ENCODE results near the gene WSB2. TPM values are rescaled to one million over a fixed set of nuclear protein-coding genes. Genes with fewer than 3 reads are reported as not detected.

The WSB2 gene
- total RNA-seq, 6 experiments from 2014 or later = 140 to 168 (median 149) TPM

DNA sequence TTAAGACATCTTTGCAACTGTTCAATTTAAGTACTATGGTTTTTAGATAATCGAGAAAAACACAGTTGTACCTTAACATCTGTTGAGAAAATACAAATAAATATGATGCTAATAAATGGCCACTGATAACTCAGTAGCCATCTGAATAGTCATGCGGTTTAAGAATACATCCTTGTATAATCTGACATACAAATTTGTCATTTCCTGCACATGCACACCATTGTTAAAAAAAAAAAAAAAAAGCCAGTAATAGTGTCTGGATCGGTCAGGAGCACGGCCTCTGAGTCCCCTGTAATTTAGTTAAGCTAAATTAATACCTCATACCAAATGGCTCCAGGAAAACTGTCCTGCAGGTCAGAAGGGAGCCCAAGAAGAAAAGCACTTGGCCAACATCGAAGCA lies 27.7 kb downstream of the WSB2 start:
- peaks cover 28% of the 10 kb centered on the region for H3K4me1 Mint-ChIP-seq (ENCODE audit: low read depth)
- H3K27me3 Mint-ChIP-seq (ENCODE audit: insufficient read depth) = peaks cover 3% of the 10 kb centered on the region; the same call in 1 of the 2 replicates
- H3K27ac Mint-ChIP-seq = peak overlapping the region; percentile 77; the same call in 1 of the 2 replicates
- H3K9me3 Mint-ChIP-seq = no peaks in the 10 kb centered on the region
- H3K4me3 Mint-ChIP-seq = no peak overlapping the region; the same call in 1 of the 2 replicates
- peaks cover 47% of the 10 kb centered on the region for H3K36me3 Mint-ChIP-seq (ENCODE audit: low read depth)
- TF ChIP-seq, protein P1, sequence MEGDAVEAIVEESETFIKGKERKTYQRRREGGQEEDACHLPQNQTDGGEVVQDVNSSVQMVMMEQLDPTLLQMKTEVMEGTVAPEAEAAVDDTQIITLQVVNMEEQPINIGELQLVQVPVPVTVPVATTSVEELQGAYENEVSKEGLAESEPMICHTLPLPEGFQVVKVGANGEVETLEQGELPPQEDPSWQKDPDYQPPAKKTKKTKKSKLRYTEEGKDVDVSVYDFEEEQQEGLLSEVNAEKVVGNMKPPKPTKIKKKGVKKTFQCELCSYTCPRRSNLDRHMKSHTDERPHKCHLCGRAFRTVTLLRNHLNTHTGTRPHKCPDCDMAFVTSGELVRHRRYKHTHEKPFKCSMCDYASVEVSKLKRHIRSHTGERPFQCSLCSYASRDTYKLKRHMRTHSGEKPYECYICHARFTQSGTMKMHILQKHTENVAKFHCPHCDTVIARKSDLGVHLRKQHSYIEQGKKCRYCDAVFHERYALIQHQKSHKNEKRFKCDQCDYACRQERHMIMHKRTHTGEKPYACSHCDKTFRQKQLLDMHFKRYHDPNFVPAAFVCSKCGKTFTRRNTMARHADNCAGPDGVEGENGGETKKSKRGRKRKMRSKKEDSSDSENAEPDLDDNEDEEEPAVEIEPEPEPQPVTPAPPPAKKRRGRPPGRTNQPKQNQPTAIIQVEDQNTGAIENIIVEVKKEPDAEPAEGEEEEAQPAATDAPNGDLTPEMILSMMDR (IDR thresholded peaks at IDR 0.05) = no peak
- DNase-seq = no peak

GRCh38 chr12:118032188-118032587 lies 28.8 kb downstream of the WSB2 start:
- Mint-ChIP-seq H3K27ac (peak overlapping the region; percentile 66), H3K9me3 (no peaks in the 10 kb centered on the region), H3K4me3 (no peak overlapping the region), H3K4me1 (ENCODE audit: low read depth) (peaks cover 28% of the 10 kb centered on the region), H3K27me3 (ENCODE audit: insufficient read depth) (peaks cover 3% of the 10 kb centered on the region; the same call in 1 of the 2 replicates), H3K36me3 (ENCODE audit: low read depth) (peaks cover 47% of the 10 kb centered on the region)
- TF ChIP-seq, protein P1 (IDR thresholded peaks at IDR 0.05) = no peak
- no peak for DNase-seq

GRCh38 chr12:118029166-118029565 lies 31.8 kb downstream of the WSB2 start:
- peaks cover 12% of the 10 kb centered on the region for H3K4me1 Mint-ChIP-seq (ENCODE audit: low read depth)
- no peaks in the 10 kb centered on the region for H3K9me3 Mint-ChIP-seq
- TF ChIP-seq, protein P1 (IDR thresholded peaks at IDR 0.05) = no peak
- DNase-seq = no peak
- H3K27me3 Mint-ChIP-seq (ENCODE audit: insufficient read depth) = peaks cover 3% of the 10 kb centered on the region
- peaks cover 31% of the 10 kb centered on the region for H3K36me3 Mint-ChIP-seq (ENCODE audit: low read depth)
- no peak overlapping the region for H3K4me3 Mint-ChIP-seq
- H3K27ac Mint-ChIP-seq = no peak overlapping the region

GRCh38 chr12:118025168-118025567 lies 35.8 kb downstream of the WSB2 start:
- no peak overlapping the region for H3K27ac Mint-ChIP-seq
- no peak for DNase-seq
- H3K4me3 Mint-ChIP-seq = no peak overlapping the region
- no peaks in the 10 kb centered on the region; the same call in none of the 2 replicates for H3K27me3 Mint-ChIP-seq (ENCODE audit: insufficient read depth)
- H3K36me3 Mint-ChIP-seq (ENCODE audit: low read depth) = peaks cover 39% of the 10 kb centered on the region
- H3K4me1 Mint-ChIP-seq (ENCODE audit: low read depth) = 0 out of 2 replicates have a peak, but pooled peaks cover 5% of the 10 kb centered on the region
- no peaks in the 10 kb centered on the region for H3K9me3 Mint-ChIP-seq
- TF ChIP-seq, protein P1 (IDR thresholded peaks at IDR 0.05) = no peak

- peaks cover 33% of the 10 kb centered on the region for H3K36me3 Mint-ChIP-seq (ENCODE audit: low read depth)
- DNase-seq = no peak
- no peaks in the 10 kb centered on the region for H3K9me3 Mint-ChIP-seq
- no peaks in the 10 kb centered on the region; the same call in none of the 2 replicates for H3K27me3 Mint-ChIP-seq (ENCODE audit: insufficient read depth)
- no peak overlapping the region for H3K27ac Mint-ChIP-seq
- 0 out of 2 replicates have a peak, but pooled peaks cover 5% of the 10 kb centered on the region for H3K4me1 Mint-ChIP-seq (ENCODE audit: low read depth)
- TF ChIP-seq, protein P1 (IDR thresholded peaks at IDR 0.05) = no peak
- no peak overlapping the region for H3K4me3 Mint-ChIP-seq
Observed at GRCh38 chr12:118023301-118023860, 37.6 kb downstream of the WSB2 start.
